AG04450 (cell line): ENCODE results near the gene IL1B. TPM values are rescaled to one million over a fixed set of nuclear protein-coding genes. Genes with fewer than 3 reads are reported as not detected.
"Not testable (repeated sequence)": the region's sequence is repeated elsewhere in the genome, so short reads cannot be mapped to it uniquely, and the experiment has no call there.

ENCODE experiments used
- CTCF ChIA-PET: fragments of 300-600, 350-600 bp; formaldehyde crosslinking; extraction: SDS; loops from one replicate; lab custom pipeline; 2022; ENCODE audit warnings: antibody characterized with exemption, inconsistent platforms; lab: Charles Lee
- POLR2A ChIA-PET: fragments of 350-600 bp; formaldehyde crosslinking; extraction: SDS; loops from one replicate; lab custom pipeline; 2021; ENCODE audit warnings: antibody characterized with exemption, inconsistent platforms; lab: Yijun Ruan, JAX
- DNase-seq: peaks from one replicate; pipeline ENCODE4 v3.0.0-alpha.2; 2011; ENCODE audit warnings: low read depth, low spot score
- H3K27ac ChIP-seq: one replicate; pipeline ENCODE4 v1.5.1; 2012; ENCODE audit warnings: low read depth, low read length, control low read depth
- H3K27me3 ChIP-seq: one replicate; pipeline ENCODE4 v1.6.0; 2012; ENCODE audit warnings: low read length; ENCODE audit not compliant: control insufficient read depth, insufficient read depth
- H3K4me3 ChIP-seq: 2 replicates; pipeline ENCODE4 v1.5.1; 2011; ENCODE audit warnings: mild to moderate bottlenecking, low read depth, low read length, control low read depth
- H3K9me3 ChIP-seq: 2 replicates; pipeline ENCODE4 v1.5.1; 2012; ENCODE audit warnings: low read length; ENCODE audit not compliant: control insufficient read depth, insufficient read depth
- polyA plus RNA-seq: library from polyadenylated mRNA; depleted of rRNA; stranded (reverse); fragments of >200 nt; gene quantifications from 2 replicates; pipeline ENCODE4 v1.2.3, GENCODE V29; 2011
- TF ChIP-seq, protein P1 (sequence below): IDR thresholded peaks from 2 replicates; pipeline ENCODE4 v1.5.1; 2011; ENCODE audit warnings: low read depth, low read length, control low read depth, inconsistent platforms

IL1B gene
- polyA plus RNA-seq, 1 experiment, result 2.3 TPM

DNA sequence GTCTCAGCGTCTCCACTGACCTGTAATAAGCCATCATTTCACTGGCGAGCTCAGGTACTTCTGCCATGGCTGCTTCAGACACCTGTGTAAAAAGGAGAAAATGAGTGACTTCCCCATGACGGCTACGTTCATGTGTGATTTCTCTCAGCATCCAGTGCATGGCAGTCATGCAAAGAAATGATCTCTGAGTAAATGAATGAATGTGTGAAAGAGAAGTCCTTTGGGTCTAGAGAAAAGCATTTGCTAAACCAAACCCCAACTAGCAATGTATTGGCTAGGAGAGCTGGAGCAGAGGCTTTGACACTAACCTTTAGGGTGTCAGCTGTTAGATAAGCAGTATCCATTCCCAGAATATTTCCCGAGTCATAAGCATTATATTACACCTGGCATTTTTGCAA is 417 bp downstream of the IL1B start:
- POLR2A ChIA-PET, result interaction anchor here (1.1 kb wide), 1 partner anchor 26 kb away, joined by 3 read pairs; no protein-coding TSS in a partner anchor

GRCh38 chr2:112835536-112836162 is 930 bp downstream of the IL1B start:
- ChIA-PET POLR2A (interaction anchor here (1.1 kb wide), 1 partner anchor 25 kb away, joined by 3 read pairs; no protein-coding TSS in a partner anchor), CTCF (interaction anchor here (0.9 to 1.2 kb wide), 2 partner anchors 87 to 106 kb away, joined by 3 to 4 read pairs; no protein-coding TSS in a partner anchor)
- H3K27ac ChIP-seq, result no peak overlapping the region
- H3K27me3 ChIP-seq, result no peaks in the 10 kb centered on the region
- no peaks in the 10 kb centered on the region for H3K9me3 ChIP-seq
- TF ChIP-seq, protein P1, sequence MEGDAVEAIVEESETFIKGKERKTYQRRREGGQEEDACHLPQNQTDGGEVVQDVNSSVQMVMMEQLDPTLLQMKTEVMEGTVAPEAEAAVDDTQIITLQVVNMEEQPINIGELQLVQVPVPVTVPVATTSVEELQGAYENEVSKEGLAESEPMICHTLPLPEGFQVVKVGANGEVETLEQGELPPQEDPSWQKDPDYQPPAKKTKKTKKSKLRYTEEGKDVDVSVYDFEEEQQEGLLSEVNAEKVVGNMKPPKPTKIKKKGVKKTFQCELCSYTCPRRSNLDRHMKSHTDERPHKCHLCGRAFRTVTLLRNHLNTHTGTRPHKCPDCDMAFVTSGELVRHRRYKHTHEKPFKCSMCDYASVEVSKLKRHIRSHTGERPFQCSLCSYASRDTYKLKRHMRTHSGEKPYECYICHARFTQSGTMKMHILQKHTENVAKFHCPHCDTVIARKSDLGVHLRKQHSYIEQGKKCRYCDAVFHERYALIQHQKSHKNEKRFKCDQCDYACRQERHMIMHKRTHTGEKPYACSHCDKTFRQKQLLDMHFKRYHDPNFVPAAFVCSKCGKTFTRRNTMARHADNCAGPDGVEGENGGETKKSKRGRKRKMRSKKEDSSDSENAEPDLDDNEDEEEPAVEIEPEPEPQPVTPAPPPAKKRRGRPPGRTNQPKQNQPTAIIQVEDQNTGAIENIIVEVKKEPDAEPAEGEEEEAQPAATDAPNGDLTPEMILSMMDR, result no peak
- H3K4me3 ChIP-seq, result peak overlapping the region; percentile 21; the same call in 1 of the 2 replicates
- DNase-seq, result no peak

More for the DNA sequence above, 417 bp downstream of the IL1B start:
- Histone ChIP-seq H3K27me3 (no peaks in the 10 kb centered on the region), H3K27ac (peak overlapping the region; percentile 42), H3K9me3 (no peaks in the 10 kb centered on the region), H3K4me3 (peak overlapping the region; percentile 21)
- CTCF ChIA-PET, result interaction anchor here (0.9 to 1.2 kb wide), 2 partner anchors 88 to 105 kb away, joined by 3 to 4 read pairs; no protein-coding TSS in a partner anchor
- DNase-seq, result no peak
- TF ChIP-seq, protein P1, result no peak

- CTCF ChIA-PET, result interaction anchor here (0.9 kb wide), 1 partner anchor 87 kb away, joined by 3 read pairs; no protein-coding TSS in a partner anchor
- no peak overlapping the region for H3K4me3 ChIP-seq
- DNase-seq, result no peak
- POLR2A ChIA-PET, result no interaction called here
- no peak overlapping the region for H3K27ac ChIP-seq
- no peaks in the 10 kb centered on the region for H3K9me3 ChIP-seq
- H3K27me3 ChIP-seq, result no peaks in the 10 kb centered on the region
- TF ChIP-seq, protein P1, result no peak
These were observed 1.5 kb downstream of the IL1B start for GRCh38 chr2:112835061-112835501.

- POLR2A ChIA-PET, result no interaction called here
- H3K27ac ChIP-seq, result no peak overlapping the region
- CTCF ChIA-PET, result no interaction called here
- H3K4me3 ChIP-seq, result no peak overlapping the region
- H3K27me3 ChIP-seq, result no peaks in the 10 kb centered on the region
- DNase-seq, result no peak
- TF ChIP-seq, protein P1, result no peak
- no peaks in the 10 kb centered on the region for H3K9me3 ChIP-seq
These were observed 2.1 kb downstream of the IL1B start for GRCh38 chr2:112834396-112835037.

GRCh38 chr2:112833976-112834375 is 2.6 kb downstream of the IL1B start:
- POLR2A ChIA-PET, result no interaction called here
- DNase-seq, result no peak
- Histone ChIP-seq H3K9me3 (no peaks in the 10 kb centered on the region), H3K27me3 (no peaks in the 10 kb centered on the region), H3K27ac (no peak overlapping the region), H3K4me3 (no peak overlapping the region)
- TF ChIP-seq, protein P1, result no peak
- CTCF ChIA-PET, result no interaction called here

GRCh38 chr2:112833639-112833931 is 3.0 kb downstream of the IL1B start:
- DNase-seq, CTCF ChIA-PET, H3K27me3 ChIP-seq, H3K4me3 ChIP-seq, H3K27ac ChIP-seq, H3K9me3 ChIP-seq, POLR2A ChIA-PET: not testable (repeated sequence)
